ENCODE measurements around the gene GPR75.
"Not testable (repeated sequence)": the region's sequence is repeated elsewhere in the genome, so short reads cannot be mapped to it uniquely, and the experiment has no call there.

GPR75 gene

DNA sequence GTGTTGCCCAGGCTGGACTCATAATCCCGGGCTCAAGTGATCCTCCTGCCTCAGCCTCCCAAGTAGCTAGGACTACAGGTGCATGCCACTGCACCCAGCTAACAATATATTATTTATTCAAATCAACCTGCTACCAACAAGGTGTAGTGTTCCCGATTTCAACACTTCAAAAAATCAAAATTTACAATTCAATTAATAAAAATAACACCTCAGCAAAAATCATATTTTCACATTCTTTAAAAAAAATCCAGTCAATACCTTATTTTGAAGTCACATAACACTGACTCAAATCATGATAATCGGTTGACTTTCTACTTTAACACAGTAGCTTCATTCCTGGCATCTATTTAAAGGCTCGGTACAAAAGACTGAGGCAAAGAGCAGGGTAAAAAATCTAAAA, 7.2 kb downstream of the GPR75 start:
- no peak for DNase-seq (ENCODE audit: low read depth)

- not testable (repeated sequence) for DNase-seq (ENCODE audit: low read depth)
These were observed 8.6 kb downstream of the GPR75 start for GRCh38 chr2:53851052-53851757.

GRCh38 chr2:53848062-53848461, 11.7 kb downstream of the GPR75 start:
- no peak for DNase-seq (ENCODE audit: low read depth)

DNA sequence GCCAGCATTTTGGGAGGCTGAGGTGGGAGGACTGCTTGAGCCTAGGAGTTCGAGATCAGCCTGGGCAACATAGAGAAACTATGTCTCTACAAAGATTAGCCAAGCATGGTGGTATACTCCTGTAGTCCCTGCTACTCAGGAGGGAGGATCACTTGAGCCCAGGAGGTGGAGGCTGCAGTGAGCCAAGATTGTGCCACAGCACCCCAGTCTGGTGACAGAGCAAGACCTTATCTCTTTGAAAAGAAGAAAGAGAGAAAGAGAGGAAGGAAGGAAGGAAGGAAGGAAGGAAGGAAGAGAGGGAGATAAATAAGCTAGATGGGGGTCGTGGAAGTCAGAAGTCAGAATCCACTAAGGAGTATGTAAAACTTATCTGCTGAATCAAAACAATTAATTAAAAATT, 16.2 kb downstream of the GPR75 start:
- no peak for DNase-seq (ENCODE audit: low read depth)

DNA sequence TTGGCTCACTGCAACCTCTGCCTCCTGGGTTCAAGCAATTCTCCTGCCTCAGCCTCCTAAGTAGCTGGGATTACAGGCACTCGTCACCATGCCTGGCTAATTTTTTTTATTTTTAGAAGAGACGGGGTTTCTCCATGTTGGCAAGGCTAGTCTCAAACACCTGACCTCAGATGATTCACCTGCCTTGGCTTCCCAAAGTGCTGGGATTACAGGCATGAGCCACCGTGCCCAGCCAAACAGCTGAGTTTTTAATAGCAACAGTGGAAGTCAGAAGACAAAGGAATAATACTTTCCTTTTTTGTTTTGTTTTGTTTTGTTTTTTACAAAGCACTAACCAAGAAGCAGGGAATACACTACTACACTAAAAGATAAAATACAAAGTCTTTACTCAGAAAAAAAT, 16.9 kb downstream of the GPR75 start:
- no peak for DNase-seq (ENCODE audit: low read depth)

- DNase-seq (ENCODE audit: low read depth): not testable (repeated sequence)
These were observed 18.1 kb downstream of the GPR75 start for GRCh38 chr2:53841651-53842050.

DNA sequence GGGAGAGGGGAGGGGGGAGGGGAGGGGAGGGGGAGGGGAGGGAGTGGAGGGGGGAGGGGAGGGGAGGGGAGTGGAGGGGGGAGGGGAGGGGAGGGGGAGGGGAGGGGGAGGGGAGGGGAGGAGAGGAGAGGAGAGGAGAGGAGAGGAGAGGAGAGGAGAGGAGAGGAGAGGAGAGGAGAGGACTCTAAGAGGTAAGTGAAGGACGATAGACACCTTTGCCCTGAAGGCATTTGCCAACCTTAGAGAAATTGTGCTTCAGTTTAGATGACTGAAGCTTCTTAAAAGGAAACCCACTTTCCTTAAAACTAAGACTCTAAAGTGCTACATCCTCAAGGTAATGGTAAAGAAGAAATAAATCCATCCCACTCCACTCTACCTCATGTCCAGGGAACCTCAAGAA, 19.2 kb downstream of the GPR75 start:
- no peak for DNase-seq (ENCODE audit: low read depth)

- DNase-seq (ENCODE audit: low read depth): not testable (repeated sequence)
These were observed 29.8 kb downstream of the GPR75 start for GRCh38 chr2:53829980-53830290.

GRCh38 chr2:53829273-53829979, 30.3 kb downstream of the GPR75 start:
- no peak for DNase-seq (ENCODE audit: low read depth)

- DNase-seq (ENCODE audit: low read depth): no peak
These were observed 31.4 kb downstream of the GPR75 start for GRCh38 chr2:53828331-53828730.

DNA sequence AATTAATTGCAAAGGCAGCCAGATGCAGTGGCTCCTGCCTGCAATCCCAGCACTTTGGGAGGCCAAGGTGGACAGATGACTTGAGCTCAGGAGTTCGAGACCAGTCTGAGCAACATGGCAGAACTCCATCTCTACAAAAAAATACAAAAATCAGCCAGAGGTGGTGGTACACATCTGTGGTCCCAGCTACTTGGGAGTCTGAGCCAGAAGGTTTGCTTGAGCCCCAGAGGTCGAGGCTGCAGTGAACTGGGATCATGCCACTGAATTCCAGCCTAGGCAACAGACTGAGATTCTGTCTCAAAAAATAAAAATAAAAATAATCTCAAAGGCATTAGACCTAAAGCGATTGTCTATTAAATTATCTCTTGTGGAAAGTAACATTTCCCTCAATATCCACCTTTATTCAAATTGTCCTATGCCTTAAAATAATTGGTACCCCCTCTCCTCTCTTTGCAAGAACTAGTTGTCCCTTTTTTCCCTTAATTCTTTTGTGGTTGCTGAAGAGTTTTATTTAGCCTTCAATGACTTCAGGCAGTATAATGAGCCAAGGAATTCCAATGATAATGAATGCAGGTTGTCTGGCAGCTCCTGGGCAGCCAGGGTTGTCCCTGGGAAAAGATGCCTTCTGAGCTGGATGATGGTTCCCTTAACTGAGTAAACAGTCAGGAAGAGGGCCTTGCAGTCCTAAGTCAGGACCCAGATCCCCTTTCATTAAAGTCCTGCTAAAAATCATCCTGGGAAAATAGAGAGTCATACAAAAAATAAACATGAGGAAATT, 32.2 kb downstream of the GPR75 start:
- peak; percentile 24 for DNase-seq (ENCODE audit: low read depth)

GRCh38 chr2:53826587-53827397, 33.0 kb downstream of the GPR75 start:
- no peak for DNase-seq (ENCODE audit: low read depth)

- no peak for DNase-seq (ENCODE audit: low read depth)
These were observed 33.7 kb downstream of the GPR75 start for GRCh38 chr2:53826030-53826410.

DNA sequence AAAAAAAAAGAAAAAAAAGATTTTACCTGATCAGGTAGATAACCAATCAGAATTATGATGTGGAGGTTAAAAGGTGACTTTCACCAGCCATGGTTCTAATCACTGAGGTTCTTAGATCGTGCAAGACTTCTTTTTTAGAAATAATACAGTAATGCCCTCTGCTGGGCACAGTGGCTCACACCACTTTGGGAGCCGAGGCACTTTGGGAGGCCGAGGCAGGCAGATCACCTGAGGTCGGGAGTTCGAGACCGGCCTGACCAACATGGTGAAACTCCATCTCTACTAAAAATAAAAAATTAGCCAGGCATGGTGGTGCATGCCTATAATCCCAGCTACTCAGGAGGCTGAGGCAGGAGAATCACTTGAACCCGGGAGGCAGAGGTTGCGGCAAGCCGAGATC, 36.1 kb downstream of the GPR75 start:
- not testable (repeated sequence) for DNase-seq (ENCODE audit: low read depth)

DNA sequence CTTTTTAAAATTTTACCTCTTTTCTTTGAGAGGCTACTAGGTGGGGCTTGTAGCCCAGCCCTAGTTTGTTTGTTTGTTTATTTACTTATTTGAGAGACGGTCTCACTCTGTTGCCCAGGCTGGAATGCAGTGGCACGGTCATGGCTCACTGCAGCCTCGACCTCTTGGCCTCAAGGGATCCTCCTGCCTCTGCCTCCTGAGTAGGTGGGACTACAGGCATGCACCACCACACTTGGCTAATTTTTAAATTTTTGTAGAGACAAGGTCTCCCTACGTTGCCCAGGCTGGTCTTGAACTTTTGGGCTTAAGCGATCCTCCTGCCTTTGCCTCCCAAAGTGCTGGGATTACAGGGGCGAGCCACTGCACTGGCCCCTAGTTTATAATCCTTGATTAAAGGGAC, 38.0 kb downstream of the GPR75 start:
- no peak for DNase-seq (ENCODE audit: low read depth)

DNA sequence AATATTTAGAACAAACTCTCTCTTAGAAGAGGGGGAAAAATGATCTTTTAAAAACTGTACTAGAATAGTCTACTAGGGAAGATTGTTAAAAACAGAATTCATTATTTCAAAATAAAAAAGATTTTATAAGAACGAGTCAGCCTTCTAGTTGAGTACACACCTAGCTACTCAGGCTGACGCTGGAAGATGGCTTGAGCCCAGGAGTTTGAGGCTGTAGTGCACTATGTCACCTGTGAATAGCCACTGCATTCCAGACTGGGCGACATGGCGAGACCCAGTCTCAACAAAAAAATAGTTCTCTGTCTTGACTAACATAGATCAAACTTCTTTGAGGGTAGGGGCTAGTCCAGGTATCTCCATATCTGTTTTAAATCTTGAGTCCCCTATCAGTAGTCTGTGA, 39.1 kb downstream of the GPR75 start:
- no peak for DNase-seq (ENCODE audit: low read depth)

GRCh38 chr2:53820048-53820447, 39.7 kb downstream of the GPR75 start:
- no peak for DNase-seq (ENCODE audit: low read depth)

GRCh38 chr2:53819634-53820033, 40.1 kb downstream of the GPR75 start:
- DNase-seq (ENCODE audit: low read depth): no peak

DNA sequence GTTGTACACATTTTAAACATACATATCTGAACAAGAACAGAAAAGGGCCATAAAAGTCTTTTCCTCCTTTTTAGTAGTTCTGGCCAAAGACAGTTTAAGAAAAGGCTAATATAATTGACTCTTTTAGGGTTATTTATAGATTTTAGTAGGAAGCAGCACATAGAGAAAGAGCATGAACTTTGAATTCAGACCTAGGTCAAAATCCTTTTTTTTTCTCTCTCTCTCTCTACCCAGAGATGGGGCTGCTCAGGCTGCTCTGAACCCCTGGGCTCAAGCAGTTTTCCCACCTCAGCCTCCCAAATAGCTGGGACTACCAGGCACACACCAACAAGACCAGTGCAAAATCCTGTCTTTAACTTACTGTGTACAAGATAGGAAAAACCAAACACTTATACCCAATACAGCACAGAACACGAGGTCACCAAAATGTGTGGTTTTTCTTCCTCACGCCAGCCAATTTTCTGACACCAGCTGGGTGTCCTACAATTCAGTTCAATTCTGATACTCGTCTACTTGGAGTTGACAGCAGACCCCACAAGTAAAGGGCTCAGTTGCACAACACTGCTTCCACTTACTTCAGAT, 40.8 kb downstream of the GPR75 start:
- DNase-seq (ENCODE audit: low read depth): no peak

DNA sequence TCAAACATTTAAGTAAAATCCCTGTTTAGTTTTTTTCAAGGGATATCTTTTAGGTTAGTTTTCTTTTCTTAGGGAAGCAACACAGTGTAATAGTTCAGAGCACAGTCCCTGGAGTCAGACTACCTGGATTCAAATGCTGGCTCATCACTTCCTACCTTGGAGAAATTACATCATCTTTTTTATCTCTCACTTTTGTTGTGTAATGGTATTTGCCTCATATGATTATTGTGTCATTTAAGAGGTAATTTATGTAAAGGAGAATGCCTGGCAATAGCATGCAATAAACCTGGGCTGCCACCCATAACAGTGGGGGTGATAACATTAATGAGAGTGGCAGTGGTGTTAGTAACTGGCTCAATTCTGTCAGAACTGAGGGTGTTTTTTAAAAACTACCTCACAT, 46.6 kb downstream of the GPR75 start:
- no peak for DNase-seq (ENCODE audit: low read depth)

DNA sequence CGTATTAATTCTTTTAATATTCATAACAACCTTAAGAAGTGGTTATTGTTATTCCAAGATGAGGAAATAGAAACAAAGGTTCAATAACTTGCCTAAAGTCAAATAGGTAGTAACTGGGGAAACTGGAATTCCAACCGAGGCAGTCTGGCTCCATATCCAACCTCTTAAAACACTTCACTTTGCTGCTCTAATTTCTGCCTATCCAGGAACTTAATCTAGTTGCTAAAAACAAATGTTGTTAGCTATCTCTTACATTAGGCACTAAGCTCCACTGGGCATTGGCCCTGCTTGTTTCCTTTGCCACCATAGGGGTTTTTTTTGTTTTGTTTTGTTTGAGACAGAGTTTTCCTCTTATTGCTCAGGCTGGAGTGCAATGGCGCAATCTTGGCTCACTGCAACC, 48.2 kb downstream of the GPR75 start:
- DNase-seq (ENCODE audit: low read depth): no peak

Data from EH (cell line).